ENCODE results near the gene KXD1. TPM values are rescaled to one million over a fixed set of nuclear protein-coding genes. Genes with fewer than 3 reads are reported as not detected.

The KXD1 gene
- total and polyA plus RNA-seq, 2 donors (not counting 1 experiment from before 2014, with no cell fraction given) = 90.0 to 166 TPM

GRCh38 chr19:18541992-18542940, 15.4 kb upstream of the KXD1 start:
- Histone ChIP-seq H3K27me3 (replicated peaks in 1 of 4; ENCODE audit: control extremely low read depth in 1 of 4, control insufficient read depth in 3 of 4, insufficient read depth in 4 of 4, low read length in 3 of 4) (no peaks in the 10 kb centered on the region), H3K4me2 (replicated peaks; ENCODE audit: low read depth, low read length, poor library complexity, severe bottlenecking) (peak overlapping the region; percentile 86), H2AFZ (ENCODE audit: insufficient read depth, low read depth, low read length, poor library complexity, severe bottlenecking) (peak overlapping the region; percentile 58), H3K9ac (ENCODE audit: low read length) (peak overlapping the region; percentile 65), H3K9me3 (ENCODE audit: control extremely low read depth in 1 of 3, control insufficient read depth in 2 of 3, insufficient read depth in 1 of 3, low read length in 2 of 3) (no peaks in the 10 kb centered on the region), H3K36me3 (replicated peaks in 1 of 2; ENCODE audit: control extremely low read depth in 1 of 2, control insufficient read depth in 1 of 2, extremely low read depth in 1 of 2, insufficient read depth in 2 of 2, low read length in 1 of 2) (peaks cover under 1 to 30% of the 10 kb centered on the region in 2 experiments), H4K20me1 (ENCODE audit: control insufficient read depth, insufficient read depth, low read length, poor library complexity, severe bottlenecking) (no peaks in the 10 kb centered on the region), H3K4me3 (ENCODE audit: control extremely low read depth in 1 of 5, extremely low read depth in 1 of 5, insufficient read depth in 1 of 5, low read depth in 2 of 5, low read length in 4 of 5) (peak overlapping the region; percentile 40 to 76 (median 62)), H3K27ac (ENCODE audit: low read length in 2 of 2) (peak overlapping the region; percentile 25 to 64), H3K79me2 (ENCODE audit: control insufficient read depth, insufficient read depth, low read length) (peaks cover 20% of the 10 kb centered on the region), H3K4me1 (ENCODE audit: control insufficient read depth in 2 of 2, insufficient read depth in 2 of 2, low read length in 2 of 2) (peaks cover 14 to 20% of the 10 kb centered on the region in 2 donors)
- Mint-ChIP-seq H3K9me3 (ENCODE audit: insufficient read depth) (no peaks in the 10 kb centered on the region), H3K27me3 (no peaks in the 10 kb centered on the region), H3K27ac (peak overlapping the region; percentile 83), H3K4me3 (peak overlapping the region; percentile 89), H3K4me1 (peaks cover 20% of the 10 kb centered on the region)
- no peak for DNase-seq
- ChIA-PET CTCF (no interaction called here), POLR2A (interaction anchor here (0.6 to 3.4 kb wide), 8 partner anchors 13 to 1015 kb away, joined by 3 to 20 read pairs (median 6); partner anchors contain the start of genes ELL, KXD1, REX1BD and UBA52)
- intact Hi-C loops (cut with micrococcal nuclease) = loop anchor here (5.0 kb wide), 1 partner anchor 45 kb away; the partner anchor contains the start of gene REX1BD
- ATAC-seq (ENCODE audit: low read depth) = no peak
- TF ChIP-seq, protein P1, sequence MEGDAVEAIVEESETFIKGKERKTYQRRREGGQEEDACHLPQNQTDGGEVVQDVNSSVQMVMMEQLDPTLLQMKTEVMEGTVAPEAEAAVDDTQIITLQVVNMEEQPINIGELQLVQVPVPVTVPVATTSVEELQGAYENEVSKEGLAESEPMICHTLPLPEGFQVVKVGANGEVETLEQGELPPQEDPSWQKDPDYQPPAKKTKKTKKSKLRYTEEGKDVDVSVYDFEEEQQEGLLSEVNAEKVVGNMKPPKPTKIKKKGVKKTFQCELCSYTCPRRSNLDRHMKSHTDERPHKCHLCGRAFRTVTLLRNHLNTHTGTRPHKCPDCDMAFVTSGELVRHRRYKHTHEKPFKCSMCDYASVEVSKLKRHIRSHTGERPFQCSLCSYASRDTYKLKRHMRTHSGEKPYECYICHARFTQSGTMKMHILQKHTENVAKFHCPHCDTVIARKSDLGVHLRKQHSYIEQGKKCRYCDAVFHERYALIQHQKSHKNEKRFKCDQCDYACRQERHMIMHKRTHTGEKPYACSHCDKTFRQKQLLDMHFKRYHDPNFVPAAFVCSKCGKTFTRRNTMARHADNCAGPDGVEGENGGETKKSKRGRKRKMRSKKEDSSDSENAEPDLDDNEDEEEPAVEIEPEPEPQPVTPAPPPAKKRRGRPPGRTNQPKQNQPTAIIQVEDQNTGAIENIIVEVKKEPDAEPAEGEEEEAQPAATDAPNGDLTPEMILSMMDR (IDR thresholded peaks at IDR 0.05) = no peak
- no peak for TF ChIP-seq EZH2 (IDR thresholded peaks at IDR 0.05; ENCODE audit: borderline replicate concordance, insufficient read depth, low read depth, low read length, poor library complexity, severe bottlenecking)
- WGBS (ENCODE audit: insufficient coverage) = 24% methylated on average over 9 of the region's 11 CpGs

All from B cell (primary cell).